ENCODE measurements around the gene ST3GAL3.
A peak's percentile ranks its signal among the peaks of the same experiment; 100 is the strongest.

ST3GAL3 gene

GRCh38 chr1:43930168-43930948, 223.0 kb downstream of the ST3GAL3 start:
- H3K27me3 ChIP-seq (ENCODE audit: control insufficient read depth, insufficient read depth, low read length), result no peaks in the 10 kb centered on the region
- DNase-seq (ENCODE audit: low read depth, low spot score), result no peak
- no peak overlapping the region for H3K4me3 ChIP-seq (ENCODE audit: low read length)
- WGBS (ENCODE audit: insufficient coverage, insufficient read length), result no CpG with 5 or more reads among the region's 10 CpGs
- no peak overlapping the region for H3K27ac ChIP-seq (ENCODE audit: low read length)
- H3K9me3 ChIP-seq (ENCODE audit: control insufficient read depth, insufficient read depth, low read length), result no peaks in the 10 kb centered on the region
- peaks cover 8% of the 10 kb centered on the region for H3K4me1 ChIP-seq (ENCODE audit: control insufficient read depth, insufficient read depth, low read length)
- no peaks in the 10 kb centered on the region for H3K36me3 ChIP-seq (ENCODE audit: control insufficient read depth, insufficient read depth, low read length)

- DNase-seq (ENCODE audit: low read depth, low spot score), result no peak
Observed at GRCh38 chr1:43930949-43931275, 223.6 kb downstream of the ST3GAL3 start.

DNA sequence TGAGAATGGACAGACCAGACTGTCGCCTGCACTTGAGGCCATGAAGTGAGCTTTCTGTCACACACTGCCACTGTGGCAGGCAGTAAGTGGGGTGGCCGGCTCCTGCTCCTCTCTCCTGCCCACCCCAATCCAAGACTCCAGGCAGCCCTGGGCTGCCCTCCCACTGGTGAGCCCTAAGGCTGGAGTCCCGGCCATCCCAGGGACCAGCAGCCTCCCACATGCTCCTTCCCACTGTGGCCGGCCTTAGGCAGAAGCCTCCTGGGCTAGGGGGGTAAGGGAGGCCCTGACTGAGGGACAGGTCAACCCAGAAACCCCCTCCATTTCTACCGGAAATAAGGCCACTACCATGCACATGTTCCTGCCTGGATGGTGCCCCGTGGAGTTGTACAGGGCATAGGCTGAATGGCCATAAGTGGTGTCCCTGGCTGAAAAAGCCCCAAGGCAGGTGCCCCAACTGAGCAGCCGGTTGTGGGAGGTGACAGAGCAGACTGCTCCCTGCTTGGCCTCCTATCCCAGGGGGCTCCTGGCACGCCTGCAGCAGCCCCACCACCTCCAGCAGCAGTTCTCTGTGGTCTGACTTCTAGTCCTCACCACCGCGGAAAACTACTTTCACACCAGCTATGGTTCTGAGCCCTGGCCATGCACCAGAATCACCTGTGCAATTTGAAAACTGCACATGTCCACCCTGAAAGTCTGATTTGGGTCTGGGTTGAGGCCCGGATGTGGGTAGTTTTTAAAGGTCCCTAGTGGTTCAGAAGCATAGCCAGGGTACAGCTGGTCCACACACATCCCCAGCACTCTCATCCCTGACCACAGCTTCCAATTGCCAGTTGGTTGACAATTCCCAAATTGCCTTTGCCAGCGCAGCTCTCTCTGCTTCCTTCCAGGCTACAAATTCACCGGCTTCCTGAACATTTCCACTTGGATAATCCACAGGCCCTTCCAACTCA, 224.7 kb downstream of the ST3GAL3 start:
- Histone ChIP-seq H3K27ac (ENCODE audit: low read length) (no peak overlapping the region), H3K36me3 (ENCODE audit: control insufficient read depth, insufficient read depth, low read length) (no peaks in the 10 kb centered on the region), H3K4me3 (ENCODE audit: low read length) (no peak overlapping the region), H3K27me3 (ENCODE audit: control insufficient read depth, insufficient read depth, low read length) (no peaks in the 10 kb centered on the region), H3K9me3 (ENCODE audit: control insufficient read depth, insufficient read depth, low read length) (no peaks in the 10 kb centered on the region), H3K4me1 (ENCODE audit: control insufficient read depth, insufficient read depth, low read length) (peaks cover 11% of the 10 kb centered on the region)
- DNase-seq (ENCODE audit: low read depth, low spot score), result no peak
- no CpG with 5 or more reads among the region's 13 CpGs for WGBS (ENCODE audit: insufficient coverage, insufficient read length)

More at GRCh38 chr1:43930949-43931275, 223.6 kb downstream of the ST3GAL3 start:
- no CpG with 5 or more reads among the region's 4 CpGs for WGBS (ENCODE audit: insufficient coverage, insufficient read length)
- Histone ChIP-seq H3K27me3 (ENCODE audit: control insufficient read depth, insufficient read depth, low read length) (no peaks in the 10 kb centered on the region), H3K36me3 (ENCODE audit: control insufficient read depth, insufficient read depth, low read length) (no peaks in the 10 kb centered on the region), H3K4me3 (ENCODE audit: low read length) (no peak overlapping the region), H3K4me1 (ENCODE audit: control insufficient read depth, insufficient read depth, low read length) (peaks cover 11% of the 10 kb centered on the region), H3K27ac (ENCODE audit: low read length) (no peak overlapping the region), H3K9me3 (ENCODE audit: control insufficient read depth, insufficient read depth, low read length) (no peaks in the 10 kb centered on the region)

GRCh38 chr1:43932786-43933385, 225.6 kb downstream of the ST3GAL3 start:
- no CpG with 5 or more reads among the region's 8 CpGs for WGBS (ENCODE audit: insufficient coverage, insufficient read length)
- peak overlapping the region; percentile 57; the same call in 1 of the 2 replicates for H3K4me3 ChIP-seq (ENCODE audit: low read length)

DNA sequence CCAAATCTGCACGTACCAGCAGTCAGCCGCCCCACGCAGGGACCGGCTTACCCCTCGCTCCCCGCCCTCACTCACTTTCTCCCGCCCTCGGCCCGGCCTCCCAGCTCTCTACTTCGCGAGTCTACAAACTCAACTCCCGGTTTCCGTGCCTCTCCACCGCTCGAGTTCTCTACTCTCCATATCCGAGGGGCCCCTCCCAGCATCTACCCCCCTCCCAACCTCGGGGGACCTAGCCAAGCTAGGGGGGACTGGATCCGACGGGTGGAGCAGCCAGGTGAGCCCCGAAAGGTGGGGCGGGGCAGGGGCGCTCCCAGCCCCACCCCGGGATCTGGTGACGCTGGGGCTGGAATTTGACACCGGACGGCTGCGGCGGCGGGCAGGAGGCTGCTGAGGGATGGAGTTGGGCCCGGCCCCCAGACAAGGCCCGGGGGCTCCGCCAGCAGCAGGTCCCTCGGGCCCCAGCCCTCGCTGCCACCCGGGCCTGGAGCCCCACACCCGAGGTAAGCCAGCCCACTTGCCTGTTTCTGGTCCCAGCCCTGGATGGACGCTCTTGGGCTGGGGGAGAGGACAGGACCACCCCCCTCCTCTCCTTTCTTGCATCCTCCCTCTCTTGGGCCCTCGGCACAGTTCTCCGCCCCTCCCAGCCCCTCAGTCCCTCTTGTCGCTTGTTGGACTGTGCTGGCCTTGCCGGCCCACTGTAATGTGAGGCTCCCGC, 226.2 kb downstream of the ST3GAL3 start, which contains the start of gene ARTN:
Gene ARTN (plus strand): TSS at position 416 of the 715 bp plus-strand sequence. CDS start 1,856 bp downstream, outside the sequence.
- no peak for DNase-seq (ENCODE audit: low read depth, low spot score)
- Histone ChIP-seq H3K9me3 (ENCODE audit: control insufficient read depth, insufficient read depth, low read length) (no peaks in the 10 kb centered on the region), H3K27me3 (ENCODE audit: control insufficient read depth, insufficient read depth, low read length) (no peaks in the 10 kb centered on the region), H3K36me3 (ENCODE audit: control insufficient read depth, insufficient read depth, low read length) (no peaks in the 10 kb centered on the region), H3K27ac (ENCODE audit: low read length) (no peak within 1 kb of the TSS), H3K4me1 (ENCODE audit: control insufficient read depth, insufficient read depth, low read length) (peaks cover 14% of the 10 kb centered on the region), H3K4me3 (ENCODE audit: low read length) (peak within 1 kb of the TSS; percentile 57)
- no CpG with 5 or more reads among the region's 42 CpGs for WGBS (ENCODE audit: insufficient coverage, insufficient read length)

More at GRCh38 chr1:43932786-43933385, 225.6 kb downstream of the ST3GAL3 start:
- H3K36me3 ChIP-seq (ENCODE audit: control insufficient read depth, insufficient read depth, low read length), result no peaks in the 10 kb centered on the region
- peaks cover 11% of the 10 kb centered on the region for H3K4me1 ChIP-seq (ENCODE audit: control insufficient read depth, insufficient read depth, low read length)
- H3K27me3 ChIP-seq (ENCODE audit: control insufficient read depth, insufficient read depth, low read length), result no peaks in the 10 kb centered on the region
- no peak for DNase-seq (ENCODE audit: low read depth, low spot score)
- H3K9me3 ChIP-seq (ENCODE audit: control insufficient read depth, insufficient read depth, low read length), result no peaks in the 10 kb centered on the region
- no peak overlapping the region for H3K27ac ChIP-seq (ENCODE audit: low read length)

DNA sequence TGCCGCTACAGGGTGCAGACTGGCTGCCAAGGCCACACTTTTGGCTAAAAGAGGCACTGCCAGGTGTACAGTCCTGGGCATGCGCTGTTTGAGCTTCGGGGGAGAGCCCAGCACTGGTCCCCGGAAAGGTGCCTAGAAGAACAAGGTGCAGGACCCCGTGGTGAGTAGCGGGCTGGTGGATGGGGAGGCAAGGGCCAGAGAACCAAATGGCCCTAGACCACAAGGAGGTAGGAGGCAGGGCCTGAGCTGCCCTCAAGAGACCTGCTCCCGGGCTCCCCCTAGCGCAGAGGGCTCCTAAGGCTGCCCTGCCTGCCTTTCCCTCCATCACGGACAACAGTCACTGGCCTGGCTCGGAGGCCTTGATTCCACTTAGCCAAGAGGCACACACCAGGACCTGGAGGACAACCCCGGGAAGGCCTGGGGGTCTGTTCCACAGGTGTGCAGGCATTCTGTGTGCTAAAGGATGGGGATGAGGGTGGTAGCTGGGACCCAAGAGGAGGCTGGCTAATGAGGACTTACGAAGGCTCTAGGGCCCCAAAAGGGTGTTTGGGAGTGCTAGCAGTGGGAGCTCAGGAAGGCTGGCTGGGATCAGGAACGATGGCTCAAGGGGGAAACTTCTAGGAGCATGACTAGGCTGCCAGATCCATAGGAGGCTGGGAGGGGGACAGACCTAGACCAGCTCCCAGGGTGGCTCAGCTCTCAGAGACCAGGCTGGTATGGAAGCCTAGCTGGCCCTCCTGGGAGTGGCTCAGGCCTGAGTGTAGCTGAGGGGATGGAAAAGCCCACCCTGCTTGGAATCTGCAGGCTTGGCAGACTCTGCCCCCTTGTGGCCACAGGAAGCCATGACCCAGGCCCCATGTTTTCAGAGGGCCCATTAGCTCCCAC, 227.0 kb downstream of the ST3GAL3 start:
- Histone ChIP-seq H3K27me3 (ENCODE audit: control insufficient read depth, insufficient read depth, low read length) (no peaks in the 10 kb centered on the region), H3K4me3 (ENCODE audit: low read length) (peak overlapping the region; percentile 57), H3K27ac (ENCODE audit: low read length) (no peak overlapping the region), H3K4me1 (ENCODE audit: control insufficient read depth, insufficient read depth, low read length) (peaks cover 15% of the 10 kb centered on the region), H3K36me3 (ENCODE audit: control insufficient read depth, insufficient read depth, low read length) (no peaks in the 10 kb centered on the region), H3K9me3 (ENCODE audit: control insufficient read depth, insufficient read depth, low read length) (no peaks in the 10 kb centered on the region)
- DNase-seq (ENCODE audit: low read depth, low spot score), result no peak
- WGBS (ENCODE audit: insufficient coverage, insufficient read length), result no CpG with 5 or more reads among the region's 13 CpGs

GRCh38 chr1:43934986-43935324, 227.6 kb downstream of the ST3GAL3 start:
- Histone ChIP-seq H3K36me3 (ENCODE audit: control insufficient read depth, insufficient read depth, low read length) (no peaks in the 10 kb centered on the region), H3K9me3 (ENCODE audit: control insufficient read depth, insufficient read depth, low read length) (no peaks in the 10 kb centered on the region), H3K27me3 (ENCODE audit: control insufficient read depth, insufficient read depth, low read length) (no peaks in the 10 kb centered on the region), H3K4me3 (ENCODE audit: low read length) (no peak overlapping the region), H3K4me1 (ENCODE audit: control insufficient read depth, insufficient read depth, low read length) (peaks cover 15% of the 10 kb centered on the region), H3K27ac (ENCODE audit: low read length) (no peak overlapping the region)
- WGBS (ENCODE audit: insufficient coverage, insufficient read length), result no CpG with 5 or more reads among the region's 5 CpGs
- no peak for DNase-seq (ENCODE audit: low read depth, low spot score)

GRCh38 chr1:43935711-43936427, 228.5 kb downstream of the ST3GAL3 start:
- DNase-seq (ENCODE audit: low read depth, low spot score), result no peak
- Histone ChIP-seq H3K27ac (ENCODE audit: low read length) (no peak overlapping the region), H3K27me3 (ENCODE audit: control insufficient read depth, insufficient read depth, low read length) (no peaks in the 10 kb centered on the region), H3K4me1 (ENCODE audit: control insufficient read depth, insufficient read depth, low read length) (peaks cover 11% of the 10 kb centered on the region), H3K9me3 (ENCODE audit: control insufficient read depth, insufficient read depth, low read length) (no peaks in the 10 kb centered on the region), H3K36me3 (ENCODE audit: control insufficient read depth, insufficient read depth, low read length) (no peaks in the 10 kb centered on the region), H3K4me3 (ENCODE audit: low read length) (peak overlapping the region; percentile 49)
- WGBS (ENCODE audit: insufficient coverage, insufficient read length), result no CpG with 5 or more reads among the region's 48 CpGs

All from iPS DF 6.9 (cell line).